B cell (primary cell): ENCODE measurements around the gene YIPF7. TPM values are rescaled to one million over a fixed set of nuclear protein-coding genes. Genes with fewer than 3 reads are reported as not detected.

Source experiments
- ATAC-seq: fragments of 200-7000 bp; cut with Tn5 transposase; one replicate; pipeline ENCODE4 v1.10.0; 2021; ENCODE audit warnings: low read depth, mild to moderate bottlenecking, moderate number of reproducible peaks, moderate library complexity
- CTCF ChIA-PET: fragments of 350-600 bp; sonication (Branson Sonifier 250); formaldehyde crosslinking; loops from one replicate; lab custom pipeline; 2021; ENCODE audit warnings: antibody characterized with exemption, inconsistent platforms; lab: Charles Lee
- POLR2A ChIA-PET: fragments of 350-600 bp; sonication (Branson Sonifier 250); formaldehyde crosslinking; loops from one replicate; lab custom pipeline; 2021; ENCODE audit warnings: antibody characterized with exemption; lab: Charles Lee
- DNase-seq: peaks from one replicate; pipeline ENCODE4 v3.0.0; 2013
- H2AFZ ChIP-seq: 2 replicates; pipeline ENCODE4 v1.6.1; 2012; ENCODE audit warnings: mild to moderate bottlenecking, low read depth, low read length; ENCODE audit not compliant: insufficient read depth, poor library complexity, severe bottlenecking
- H3K27ac ChIP-seq, 2 donors: 1 replicate in 1 of 2; 2 replicates in 1 of 2; pipeline ENCODE4 v1.5.1; 2012 to 2013; ENCODE audit warnings: low read length in 2 of 2, mild to moderate bottlenecking in 2 of 2, moderate library complexity in 1 of 2
- H3K27me3 ChIP-seq, 4 experiments: fragments of 200-600 bp in 1 of 4; sonication (generic) in 1 of 4; replicated peaks in 1 of 4; 1 replicate in 2 of 4; 2 replicates in 2 of 4; pipeline versions ENCODE4 v1.6.1 to v1.7.0; 2013 to 2016; ENCODE audit warnings: low read length in 3 of 4, mild to moderate bottlenecking in 2 of 4, mixed read lengths in 1 of 4, moderate library complexity in 1 of 4; ENCODE audit not compliant: insufficient read depth in 4 of 4, control insufficient read depth in 3 of 4; ENCODE audit errors: control extremely low read depth in 1 of 4
- H3K36me3 ChIP-seq, 2 experiments: replicated peaks in 1 of 2; 1 replicate in 1 of 2; 2 replicates in 1 of 2; pipeline versions ENCODE4 v1.6.1 to v1.7.1; 2013; ENCODE audit warnings: low read length in 1 of 2; ENCODE audit not compliant: insufficient read depth in 2 of 2, control insufficient read depth in 1 of 2; ENCODE audit errors: control extremely low read depth in 1 of 2, extremely low read depth in 1 of 2
- H3K4me1 ChIP-seq, 2 donors: fragments of 200-600 bp in 1 of 2; sonication (generic) in 1 of 2; 1 replicate in 1 of 2; 2 replicates in 1 of 2; pipeline versions ENCODE4 v1.5.1 to v1.6.1; 2013 to 2017; ENCODE audit warnings: low read length in 2 of 2; ENCODE audit not compliant: control insufficient read depth in 2 of 2, insufficient read depth in 2 of 2
- H3K4me2 ChIP-seq: replicated peaks from 2 replicates; pipeline ENCODE3; 2012; ENCODE audit warnings: mild to moderate bottlenecking, low read depth, low read length; ENCODE audit not compliant: poor library complexity, severe bottlenecking
- H3K4me3 ChIP-seq, 5 experiments: fragments of 200-600 bp in 1 of 5; sonication (generic) in 1 of 5; 1 replicate in 3 of 5; 2 replicates in 2 of 5; pipeline versions ENCODE4 v1.5.1 to v1.7.0; 2011 to 2016; ENCODE audit warnings: low read length in 4 of 5, mild to moderate bottlenecking in 4 of 5, low read depth in 2 of 5, control low read depth in 1 of 5, moderate library complexity in 1 of 5; ENCODE audit not compliant: insufficient read depth in 1 of 5; ENCODE audit errors: control extremely low read depth in 1 of 5, extremely low read depth in 1 of 5
- H3K79me2 ChIP-seq: fragments of 200-600 bp; sonication (generic); one replicate; pipeline ENCODE4 v1.6.0; 2016; ENCODE audit warnings: low read length; ENCODE audit not compliant: control insufficient read depth, insufficient read depth
- H3K9ac ChIP-seq: fragments of 200-600 bp; sonication (generic); 2 replicates; pipeline ENCODE4 v1.6.1; 2017; ENCODE audit warnings: mild to moderate bottlenecking, low read length, moderate library complexity
- H3K9me3 ChIP-seq, 3 donors: one replicate each; pipeline versions ENCODE4 v1.6.1 to v1.7.1; 2013; ENCODE audit warnings: low read length in 2 of 3; ENCODE audit not compliant: control insufficient read depth in 2 of 3, insufficient read depth in 1 of 3; ENCODE audit errors: control extremely low read depth in 1 of 3
- H4K20me1 ChIP-seq: 2 replicates; pipeline ENCODE4 v1.6.0; 2012; ENCODE audit warnings: mild to moderate bottlenecking, low read length; ENCODE audit not compliant: insufficient read depth, control insufficient read depth, poor library complexity, severe bottlenecking
- H3K27ac Mint-ChIP-seq: one replicate; pipeline ENCODE4 v1.8.0; 2021; ENCODE audit warnings: mixed read lengths
- H3K27me3 Mint-ChIP-seq: one replicate; pipeline ENCODE4 v1.8.0; 2021; ENCODE audit warnings: mixed read lengths
- H3K4me1 Mint-ChIP-seq: one replicate; pipeline ENCODE4 v1.8.0; 2021; ENCODE audit warnings: mixed read lengths
- H3K4me3 Mint-ChIP-seq: one replicate; pipeline ENCODE4 v1.8.0; 2021; ENCODE audit warnings: mixed read lengths
- H3K9me3 Mint-ChIP-seq: one replicate; pipeline ENCODE4 v1.8.0; 2022; ENCODE audit warnings: mixed read lengths; ENCODE audit not compliant: insufficient read depth
- EZH2 ChIP-seq: IDR thresholded peaks from 2 replicates; pipeline ENCODE4 v1.6.1; 2012; ENCODE audit warnings: borderline replicate concordance, low read depth, mild to moderate bottlenecking, moderate library complexity, low read length; ENCODE audit not compliant: insufficient read depth, poor library complexity, severe bottlenecking
- WGBS: methylation state at CpG from one replicate; pipeline ENCODE4 v1.1.5; 2013; ENCODE audit warnings: missing lambda C conversion rate; ENCODE audit not compliant: insufficient coverage; 5-methylcytosine and 5-hydroxymethylcytosine counted together
- intact Hi-C: fragments of 100-400 bp; cut with micrococcal nuclease; formaldehyde crosslinking; loops from one replicate; pipeline ENCODE4 v1.10.0; 2022
- polyA plus RNA-seq: library from polyadenylated mRNA; depleted of rRNA; stranded (reverse); fragments of >200 nt; gene quantifications from 2 replicates; pipeline ENCODE4 v1.2.3, GENCODE V29; 2012
- total RNA-seq, 2 donors: library from RNA; stranded (reverse); fragments of 120-200 nt in 1 of 2; gene quantifications; 1 replicate in 1 of 2; 2 replicates in 1 of 2; pipeline versions ENCODE4 v1.2.3 to v1.2.4, GENCODE V29; 2013 to 2022
- TF ChIP-seq, protein P1 (sequence below): fragments of 200-600 bp; IDR thresholded peaks from one replicate; pipeline ENCODE4 v1.8.0; 2022; ENCODE audit warnings: antibody characterized with exemption, mild to moderate bottlenecking

The YIPF7 gene
- total and polyA plus RNA-seq, 2 donors (not counting 1 experiment from before 2014, with no cell fraction given), result not detected

DNA sequence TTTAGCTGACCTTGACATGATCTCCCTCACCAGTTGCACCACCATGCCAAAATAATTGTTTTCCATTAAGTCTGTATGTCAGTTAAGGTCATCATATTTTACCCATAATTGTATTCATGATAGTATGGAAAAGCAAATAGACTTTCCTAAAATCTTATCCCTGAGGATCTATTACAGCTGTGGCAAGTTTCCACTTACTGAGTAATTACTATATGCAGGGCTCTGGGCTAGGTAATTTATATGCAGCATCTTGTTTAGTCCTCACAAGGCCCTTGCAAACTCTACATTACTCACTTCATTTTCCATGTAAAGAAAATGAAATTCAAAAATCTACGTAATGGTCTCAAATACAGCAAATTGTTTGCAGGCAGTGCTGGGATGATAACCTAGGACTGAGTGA is 34.8 kb downstream of the YIPF7 start:
- Histone ChIP-seq H3K27ac (no peak overlapping the region), H3K9me3 (no peaks in the 10 kb centered on the region), H3K36me3 (no peaks in the 10 kb centered on the region), H3K79me2 (no peaks in the 10 kb centered on the region), H3K4me1 (no peaks in the 10 kb centered on the region), H2AFZ (no peak overlapping the region), H3K27me3 (no peaks in the 10 kb centered on the region), H3K4me2 (no peak overlapping the region), H3K9ac (no peak overlapping the region), H3K4me3 (no peak overlapping the region), H4K20me1 (no peaks in the 10 kb centered on the region)
- Mint-ChIP-seq H3K27me3 (peaks cover 3% of the 10 kb centered on the region), H3K27ac (no peak overlapping the region), H3K4me1 (no peaks in the 10 kb centered on the region), H3K4me3 (no peak overlapping the region), H3K9me3 (no peaks in the 10 kb centered on the region)
- POLR2A ChIA-PET, result no interaction called here
- no peak for TF ChIP-seq EZH2
- TF ChIP-seq, protein P1, sequence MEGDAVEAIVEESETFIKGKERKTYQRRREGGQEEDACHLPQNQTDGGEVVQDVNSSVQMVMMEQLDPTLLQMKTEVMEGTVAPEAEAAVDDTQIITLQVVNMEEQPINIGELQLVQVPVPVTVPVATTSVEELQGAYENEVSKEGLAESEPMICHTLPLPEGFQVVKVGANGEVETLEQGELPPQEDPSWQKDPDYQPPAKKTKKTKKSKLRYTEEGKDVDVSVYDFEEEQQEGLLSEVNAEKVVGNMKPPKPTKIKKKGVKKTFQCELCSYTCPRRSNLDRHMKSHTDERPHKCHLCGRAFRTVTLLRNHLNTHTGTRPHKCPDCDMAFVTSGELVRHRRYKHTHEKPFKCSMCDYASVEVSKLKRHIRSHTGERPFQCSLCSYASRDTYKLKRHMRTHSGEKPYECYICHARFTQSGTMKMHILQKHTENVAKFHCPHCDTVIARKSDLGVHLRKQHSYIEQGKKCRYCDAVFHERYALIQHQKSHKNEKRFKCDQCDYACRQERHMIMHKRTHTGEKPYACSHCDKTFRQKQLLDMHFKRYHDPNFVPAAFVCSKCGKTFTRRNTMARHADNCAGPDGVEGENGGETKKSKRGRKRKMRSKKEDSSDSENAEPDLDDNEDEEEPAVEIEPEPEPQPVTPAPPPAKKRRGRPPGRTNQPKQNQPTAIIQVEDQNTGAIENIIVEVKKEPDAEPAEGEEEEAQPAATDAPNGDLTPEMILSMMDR, result no peak
- no peak for DNase-seq
- CTCF ChIA-PET, result no interaction called here
- intact Hi-C loops, result no loop called here
- ATAC-seq, result no peak
- WGBS, result no CpG with 5 or more reads among the region's 1 CpG

- no peaks in the 10 kb centered on the region for H3K9me3 Mint-ChIP-seq
- Histone ChIP-seq H3K4me3 (no peak overlapping the region), H3K9ac (no peak overlapping the region), H3K79me2 (no peaks in the 10 kb centered on the region), H3K4me1 (no peaks in the 10 kb centered on the region), H3K4me2 (no peak overlapping the region), H3K36me3 (no peaks in the 10 kb centered on the region), H3K27me3 (no peaks in the 10 kb centered on the region), H4K20me1 (no peaks in the 10 kb centered on the region), H3K9me3 (peaks cover 0 to 9% (median 0%) of the 10 kb centered on the region in 3 donors), H3K27ac (no peak overlapping the region), H2AFZ (no peak overlapping the region)
- DNase-seq, result no peak
- ChIA-PET CTCF (interaction anchor here (0.7 kb wide), 1 partner anchor 173 kb away, joined by 3 read pairs; no protein-coding TSS in a partner anchor), POLR2A (no interaction called here)
- H3K4me3 Mint-ChIP-seq, result no peak overlapping the region
- intact Hi-C loops, result no loop called here
- no peak for ATAC-seq
- WGBS, result 87% methylated on average over 3 of the region's 3 CpGs
- H3K4me1 Mint-ChIP-seq, result no peaks in the 10 kb centered on the region
- H3K27ac Mint-ChIP-seq, result no peak overlapping the region
- no peaks in the 10 kb centered on the region for H3K27me3 Mint-ChIP-seq
- TF ChIP-seq, protein P1, result no peak
- no peak for TF ChIP-seq EZH2
These were observed 68.0 kb downstream of the YIPF7 start for GRCh38 chr4:44583393-44583792.
